Hepatic stellate cell (primary cell): ENCODE data around the gene USP3.
"Not testable (repeated sequence)": the region's sequence is repeated elsewhere in the genome, so short reads cannot be mapped to it uniquely, and the experiment has no call there.

Source experiments
- DNase-seq: peaks from one replicate; pipeline ENCODE4 v3.0.0; 2011; ENCODE audit warnings: low spot score

The USP3 gene

GRCh38 chr15:63513728-63514127, 9.3 kb downstream of the USP3 start:
- DNase-seq, result no peak

DNA sequence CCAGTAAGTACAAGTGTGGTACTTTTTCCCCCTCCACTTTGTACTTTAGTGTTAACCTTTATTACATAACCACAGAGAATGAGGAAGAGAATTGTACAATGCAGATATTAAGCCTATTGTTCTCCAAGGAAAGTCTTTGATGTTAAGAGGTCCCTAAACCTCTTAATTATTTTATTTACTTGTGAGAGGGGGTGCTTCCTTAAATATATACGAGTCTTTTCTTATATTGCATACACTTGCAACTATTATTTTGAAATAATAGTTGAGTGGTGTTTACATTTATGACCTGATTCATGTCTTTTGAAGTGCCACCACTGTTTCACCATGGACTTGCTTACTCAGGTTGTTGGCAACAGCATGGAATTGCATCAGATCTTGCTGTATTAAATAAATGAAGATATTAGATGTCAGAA, 10.1 kb downstream of the USP3 start:
- DNase-seq, result no peak

- no peak for DNase-seq
Measured at GRCh38 chr15:63517202-63517601, 12.8 kb downstream of the USP3 start.

GRCh38 chr15:63517628-63518027, 13.2 kb downstream of the USP3 start:
- DNase-seq, result no peak

- no peak for DNase-seq
Measured at GRCh38 chr15:63519041-63519440, 14.6 kb downstream of the USP3 start.

DNA sequence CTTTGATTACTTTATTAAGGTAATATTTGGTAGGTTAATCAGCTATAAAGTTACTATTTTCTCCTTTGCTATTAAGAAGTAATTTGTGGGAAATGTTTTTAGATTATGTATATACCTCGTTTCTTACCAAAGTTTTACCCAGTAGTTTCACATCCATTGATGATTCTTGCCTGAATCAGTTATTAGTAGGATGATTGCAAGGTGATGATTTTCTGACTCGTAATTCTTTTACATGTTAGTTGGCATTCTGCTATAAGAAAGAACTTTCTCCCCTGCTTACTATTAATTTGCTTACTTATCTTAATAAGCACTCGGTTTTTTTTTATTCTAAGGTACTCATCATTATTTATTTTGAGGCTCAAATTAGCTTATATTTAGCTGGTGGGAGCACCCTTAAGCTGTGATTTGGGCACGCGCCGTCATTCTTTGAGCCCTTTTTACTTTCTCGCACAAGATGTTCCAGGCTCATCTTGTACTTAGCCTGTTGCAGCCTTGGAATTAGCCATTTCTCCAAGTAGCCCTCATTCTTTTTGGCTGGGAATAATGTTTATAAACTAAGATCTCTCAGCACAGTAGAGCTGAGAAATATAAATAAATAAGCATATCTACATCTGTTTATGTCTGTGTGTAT, 15.3 kb downstream of the USP3 start:
- no peak for DNase-seq

GRCh38 chr15:63520462-63520861, 16.1 kb downstream of the USP3 start:
- not testable (repeated sequence) for DNase-seq

GRCh38 chr15:63522225-63522578, 17.8 kb downstream of the USP3 start:
- DNase-seq, result no peak

DNA sequence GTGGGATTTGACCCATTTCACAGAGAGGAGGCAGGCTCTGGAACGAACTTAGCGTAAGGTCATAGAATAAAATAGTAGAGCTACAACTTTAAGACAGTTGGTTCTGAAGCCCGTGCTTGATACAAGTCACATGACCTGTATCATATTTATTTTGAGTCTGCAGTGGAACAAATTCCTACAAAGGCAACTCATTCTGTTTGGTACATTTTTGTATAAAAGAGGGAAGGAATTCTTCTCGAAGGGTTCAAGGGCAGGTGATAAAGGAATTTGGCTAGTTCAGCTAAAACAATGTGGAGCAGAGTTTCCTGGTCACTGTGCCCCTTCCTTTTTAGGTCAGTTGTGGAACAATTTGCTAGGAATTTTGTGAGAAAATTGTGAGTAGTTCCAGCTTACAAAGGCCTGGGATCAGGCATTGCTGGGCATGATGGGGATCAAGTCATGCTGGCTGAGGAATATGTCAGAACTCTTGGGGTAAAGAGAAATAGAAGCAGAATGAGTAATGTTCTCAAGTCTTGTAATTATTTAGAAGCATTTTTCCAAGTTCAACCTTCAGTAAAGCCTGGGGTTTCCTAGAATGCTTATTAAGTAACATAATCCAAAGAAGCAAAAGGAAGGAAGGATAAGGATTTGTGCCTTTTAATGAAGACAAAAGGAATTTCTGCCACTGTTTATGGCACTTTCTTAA, 19.1 kb downstream of the USP3 start:
- DNase-seq, result no peak

DNA sequence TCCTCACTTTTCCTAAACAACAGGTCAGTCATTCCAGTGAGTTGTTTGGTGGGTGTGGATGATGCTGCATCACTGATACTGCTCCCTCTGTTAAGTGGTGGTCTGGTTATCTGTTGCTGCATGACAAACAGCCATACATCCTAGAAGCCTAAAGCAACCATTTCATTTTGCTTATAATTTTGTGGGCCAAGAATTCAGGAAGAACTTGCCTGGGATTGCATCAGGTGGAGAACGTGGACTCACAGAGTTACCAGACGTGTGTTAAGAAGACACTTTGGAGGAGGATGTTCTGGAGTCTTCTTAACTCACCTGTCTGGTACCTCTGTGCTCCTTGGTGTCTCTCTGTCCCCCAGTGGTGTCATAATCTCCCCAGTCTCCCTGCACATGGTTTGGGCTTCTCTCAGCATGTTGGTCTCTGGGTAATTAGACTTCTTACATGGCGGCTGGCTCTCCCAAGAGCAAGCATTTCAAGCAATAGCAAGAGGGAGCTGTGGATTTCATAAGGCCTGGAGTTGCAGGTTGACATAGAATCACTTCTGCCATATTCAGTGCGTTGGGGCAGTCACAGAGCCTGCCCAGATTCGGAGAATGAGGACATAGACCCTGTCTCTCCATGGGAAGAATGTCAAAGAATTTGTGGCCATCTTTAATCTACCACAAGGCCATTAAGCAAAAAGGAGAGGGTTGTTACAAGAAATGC, 20.1 kb downstream of the USP3 start:
- no peak for DNase-seq

DNA sequence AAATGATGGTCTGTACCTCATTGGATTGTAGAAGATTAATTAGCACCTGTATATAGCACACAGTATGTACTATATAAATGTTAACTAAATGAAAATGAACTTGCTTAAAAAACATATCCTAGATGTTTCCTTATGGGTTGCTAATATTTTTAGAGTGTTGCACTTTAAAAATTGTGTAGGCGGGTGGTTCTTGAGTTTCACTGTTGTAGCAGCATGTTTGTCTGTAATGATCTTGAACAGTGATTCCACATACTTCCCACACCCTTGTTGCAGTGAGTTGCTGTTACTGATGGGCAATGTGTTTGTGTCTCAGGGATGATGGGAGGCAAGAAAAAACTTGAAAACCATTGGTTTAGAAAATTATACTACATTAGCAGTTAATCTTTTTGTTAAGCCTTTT, 22.0 kb downstream of the USP3 start:
- no peak for DNase-seq

DNA sequence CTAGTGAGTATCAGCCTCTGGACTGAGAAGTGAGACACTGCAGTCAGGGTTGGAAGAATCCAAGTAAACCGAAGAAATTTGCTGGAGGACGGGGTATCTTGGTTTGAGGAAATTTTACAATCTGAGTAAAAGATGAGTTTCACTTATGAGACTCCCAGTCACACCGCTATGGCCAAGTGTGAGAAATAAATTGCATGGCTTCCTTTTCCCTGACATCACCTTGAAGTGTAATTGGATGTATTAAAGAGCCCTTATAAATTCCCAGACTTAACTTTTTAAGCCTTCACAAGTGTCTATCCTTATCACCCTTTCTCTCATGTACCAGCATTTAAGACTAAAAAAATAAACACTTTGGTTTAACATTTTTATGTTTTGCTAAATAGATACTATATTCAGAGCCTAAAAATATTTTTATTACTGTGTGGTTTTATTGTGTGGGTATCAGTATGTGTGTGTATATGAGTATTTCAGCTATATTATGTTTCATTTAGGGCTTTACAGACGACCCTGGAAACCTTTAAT, 23.8 kb downstream of the USP3 start:
- no peak for DNase-seq

GRCh38 chr15:63530235-63530634, 25.8 kb downstream of the USP3 start:
- no peak for DNase-seq

GRCh38 chr15:63530752-63531299, 26.4 kb downstream of the USP3 start:
- no peak for DNase-seq

DNA sequence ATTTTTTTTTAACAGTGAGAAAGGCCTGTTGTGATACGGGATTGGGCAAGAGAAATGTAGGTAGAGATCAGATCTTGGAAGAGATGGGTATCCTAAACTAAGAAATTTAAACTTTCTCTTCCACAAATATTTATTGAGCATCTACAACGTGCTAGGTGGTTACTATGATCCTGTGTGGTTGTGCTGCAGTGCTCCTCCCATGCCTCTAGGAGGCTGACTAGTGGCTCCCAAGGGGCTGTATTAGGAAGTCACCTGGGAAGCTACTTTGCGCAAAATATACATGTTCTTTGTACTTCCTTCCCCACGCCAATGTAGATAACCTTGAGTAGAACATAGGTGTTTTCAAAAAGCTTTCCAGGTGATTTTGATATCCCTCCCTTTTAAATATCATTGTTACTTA, 27.2 kb downstream of the USP3 start:
- DNase-seq, result no peak

GRCh38 chr15:63532307-63532744, 27.9 kb downstream of the USP3 start:
- DNase-seq, result no peak

GRCh38 chr15:63534888-63535287, 30.5 kb downstream of the USP3 start:
- DNase-seq, result not testable (repeated sequence)

DNA sequence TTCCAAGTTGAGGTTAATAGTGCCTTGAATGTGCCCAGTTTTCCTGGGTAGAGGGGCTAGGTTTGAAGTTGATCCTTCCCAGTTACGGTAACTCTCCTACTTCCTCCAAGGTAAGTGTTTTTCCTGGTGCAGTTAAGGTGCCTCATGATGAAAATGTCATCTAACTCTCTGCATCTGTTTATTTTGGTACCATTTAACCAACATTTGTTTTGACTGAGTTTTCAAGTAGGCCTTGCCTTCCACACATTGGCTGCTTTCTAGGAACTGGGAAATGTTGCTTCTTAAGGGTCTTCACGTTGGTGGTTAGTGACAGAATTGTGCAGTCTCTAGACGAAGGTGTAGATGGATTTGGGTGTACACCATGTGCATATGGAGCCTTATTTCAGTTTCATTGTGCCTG, 31.3 kb downstream of the USP3 start:
- no peak for DNase-seq

GRCh38 chr15:63538876-63539275, 34.5 kb downstream of the USP3 start:
- DNase-seq, result no peak

DNA sequence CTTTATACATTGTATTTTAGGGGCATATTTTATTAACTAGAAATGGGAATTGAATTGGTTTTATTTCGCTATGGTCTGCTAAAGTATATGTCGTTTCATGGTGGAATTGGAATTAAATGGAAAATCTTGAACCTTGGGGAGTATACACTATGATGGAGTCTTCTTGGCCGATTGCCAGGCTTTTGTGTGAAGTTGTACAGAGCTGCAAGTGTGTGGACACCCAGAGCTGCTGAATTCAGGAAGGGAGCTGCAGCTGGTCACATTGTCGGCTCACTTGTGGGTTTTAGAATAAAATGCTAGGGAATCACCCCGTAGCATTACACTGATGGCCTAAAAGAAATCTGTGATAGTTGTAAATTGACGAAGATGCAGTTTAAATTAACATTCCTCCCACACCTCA, 35.1 kb downstream of the USP3 start:
- no peak for DNase-seq

- no peak for DNase-seq
Measured at GRCh38 chr15:63539998-63540397, 35.6 kb downstream of the USP3 start.

DNA sequence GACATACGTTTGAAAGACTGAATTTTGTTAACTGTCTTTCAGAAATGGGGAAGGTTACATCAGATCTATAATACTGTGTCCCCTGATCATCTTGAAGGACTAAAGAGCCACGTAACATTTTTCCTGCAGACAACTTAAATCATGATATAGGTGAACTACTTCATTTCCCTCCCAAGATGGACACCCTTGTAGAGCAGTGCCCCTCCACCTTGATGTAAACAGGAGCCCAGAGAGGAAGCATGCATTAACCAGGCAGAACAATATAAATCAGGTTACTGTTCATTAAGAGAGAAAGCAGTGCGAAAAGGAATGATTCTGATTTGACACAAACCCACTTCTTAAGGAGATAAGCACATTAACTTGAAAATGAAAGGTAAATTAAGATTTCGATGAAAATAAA, 36.1 kb downstream of the USP3 start:
- no peak for DNase-seq
